HG02623 (cell line): ENCODE data around the gene IPCEF1.
A peak's percentile ranks its signal among the peaks of the same experiment; 100 is the strongest.
"Not testable (repeated sequence)": the region's sequence is repeated elsewhere in the genome, so short reads cannot be mapped to it uniquely, and the experiment has no call there.

Experiments
- ATAC-seq: cut with Tn5 transposase; IDR thresholded peaks from one replicate; pipeline ENCODE4 v1.9.1; 2021; ENCODE audit warnings: moderate library complexity; ENCODE audit not compliant: unreplicated experiment

The IPCEF1 gene

GRCh38 chr6:154341336-154341735 lies 15.3 kb downstream of the IPCEF1 start:
- no peak for ATAC-seq

GRCh38 chr6:154337406-154338005 lies 19.1 kb downstream of the IPCEF1 start:
- ATAC-seq, result no peak

DNA sequence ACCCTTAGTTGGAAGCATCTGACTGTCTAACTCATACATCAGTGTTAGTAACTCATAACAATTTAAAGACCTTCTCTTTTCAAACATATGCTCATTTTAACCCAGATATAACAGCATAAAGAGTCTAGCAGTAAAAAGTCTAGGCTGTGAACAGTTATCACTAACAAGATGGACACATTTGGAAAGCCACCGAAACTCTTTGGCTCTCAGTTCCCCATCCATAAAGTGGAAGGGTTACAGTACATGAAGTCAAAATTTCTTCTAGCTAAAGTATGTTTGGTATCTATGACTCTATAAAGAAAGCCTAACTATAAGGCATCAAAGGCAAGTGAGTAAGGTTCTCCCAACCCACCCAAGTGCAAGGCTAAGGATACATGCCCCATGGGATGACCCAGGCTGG lies 22.5 kb downstream of the IPCEF1 start:
- peak; percentile 56 for ATAC-seq

GRCh38 chr6:154331750-154332149 lies 24.9 kb downstream of the IPCEF1 start:
- ATAC-seq, result no peak

DNA sequence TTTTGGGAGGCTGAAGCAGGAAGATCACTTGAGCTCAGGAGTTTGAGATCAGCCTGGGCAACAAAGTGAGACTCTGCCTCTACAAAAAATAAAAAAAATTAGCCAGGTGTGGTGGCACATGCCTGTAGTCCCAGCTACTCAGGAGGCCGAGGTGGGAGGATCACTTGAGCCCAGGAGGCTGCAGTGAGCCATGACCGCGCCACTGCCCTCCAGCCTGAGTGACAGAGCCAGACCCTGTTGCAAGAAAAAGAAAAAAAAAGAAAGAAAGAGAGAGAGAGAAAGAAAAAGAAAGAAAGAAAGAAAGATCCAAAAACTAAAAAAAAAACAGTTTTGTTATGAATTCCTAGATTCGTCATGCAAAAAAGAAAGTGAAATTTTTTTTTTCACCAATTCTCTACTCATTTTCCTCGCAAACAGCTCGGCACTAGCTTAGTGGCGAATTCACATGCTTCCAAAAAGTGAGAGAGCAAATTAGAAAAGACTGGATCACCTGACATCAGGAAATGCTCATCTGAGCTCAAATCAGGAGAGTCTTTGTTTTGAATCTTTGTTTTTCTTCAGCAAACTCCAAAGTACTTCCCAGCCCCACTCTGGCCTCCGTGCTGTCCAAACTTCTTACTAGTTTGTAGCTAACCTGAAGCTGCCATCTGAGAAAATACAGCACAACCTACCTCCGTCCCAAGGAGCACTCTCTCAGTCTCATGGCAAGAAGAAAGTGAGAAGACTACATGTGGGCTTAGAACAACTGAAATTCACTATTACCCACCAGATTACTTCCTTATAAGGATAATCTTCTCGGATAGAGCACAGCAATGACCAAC lies 27.0 kb downstream of the IPCEF1 start:
- no peak for ATAC-seq

- ATAC-seq, result not testable (repeated sequence)
These were observed 29.3 kb downstream of the IPCEF1 start for GRCh38 chr6:154327313-154327712.

- ATAC-seq, result no peak
These were observed 31.5 kb downstream of the IPCEF1 start for GRCh38 chr6:154325142-154325541.

DNA sequence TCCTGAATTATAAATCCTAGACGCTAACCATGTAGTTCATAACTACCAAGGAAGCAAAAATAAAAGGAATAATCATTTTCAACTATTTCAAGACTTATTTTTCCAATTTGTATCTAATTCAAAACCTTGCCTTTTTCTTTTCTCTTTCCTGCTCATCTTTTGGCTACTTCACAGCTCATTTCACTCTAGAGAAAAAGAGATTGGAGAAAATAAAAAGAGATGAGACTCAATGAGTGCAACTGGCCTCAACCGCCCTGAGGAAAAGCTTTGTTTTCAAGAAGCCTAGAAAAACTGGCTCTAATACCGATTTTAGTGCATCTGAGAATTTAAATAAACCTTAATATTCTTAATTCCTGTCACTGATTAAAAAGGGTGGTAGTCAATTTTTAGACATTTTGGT lies 36.4 kb downstream of the IPCEF1 start:
- ATAC-seq, result no peak

DNA sequence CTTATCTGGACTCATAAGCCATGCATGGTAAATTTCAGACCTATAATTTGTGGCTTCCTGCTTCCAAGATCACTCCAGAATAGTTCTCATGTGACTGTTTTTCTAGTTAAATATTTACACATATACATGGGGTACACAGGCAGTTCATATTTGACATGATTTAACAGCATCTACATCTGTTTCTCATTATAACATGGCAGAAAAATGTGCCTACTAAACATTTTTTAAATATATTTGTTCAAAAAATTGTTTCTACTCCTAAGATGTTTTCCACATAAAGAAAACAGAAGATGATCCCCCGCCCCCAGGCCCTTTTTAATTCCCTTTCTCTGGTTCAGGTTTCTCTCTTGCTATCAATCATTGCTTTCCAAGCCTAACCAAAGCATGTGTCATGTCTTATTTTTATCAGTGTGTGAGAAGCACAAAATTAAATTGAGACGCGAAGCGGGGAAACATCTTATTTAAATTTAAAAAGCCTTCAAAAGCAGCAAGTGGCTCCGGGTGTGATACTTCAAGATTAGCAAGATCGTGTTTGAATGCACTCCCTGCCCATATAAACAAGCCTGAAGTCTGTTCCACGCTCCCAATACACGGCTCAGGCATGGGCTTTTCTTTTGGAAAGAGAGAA lies 37.3 kb downstream of the IPCEF1 start:
- ATAC-seq, result no peak

GRCh38 chr6:154318721-154319120 lies 37.9 kb downstream of the IPCEF1 start:
- no peak for ATAC-seq

GRCh38 chr6:154316131-154316530 lies 40.5 kb downstream of the IPCEF1 start:
- ATAC-seq, result no peak

DNA sequence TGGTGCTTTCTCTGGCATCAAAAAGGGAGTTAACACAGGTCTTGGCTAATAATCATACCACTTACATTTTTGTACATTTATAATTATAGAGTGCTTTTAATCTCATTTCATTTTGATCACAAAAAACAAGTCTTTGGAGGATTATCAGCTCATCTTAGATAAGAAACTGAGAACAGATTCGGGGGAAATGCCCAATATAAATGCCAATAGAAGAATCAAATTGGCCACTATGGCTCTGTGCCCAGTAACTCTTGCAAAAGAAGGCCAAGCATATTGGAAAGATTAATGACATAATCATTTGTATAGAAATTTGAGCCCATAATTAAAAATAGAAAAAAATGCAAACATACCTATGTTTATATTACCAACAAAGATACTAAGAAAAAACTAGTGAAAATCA lies 42.5 kb downstream of the IPCEF1 start:
- no peak for ATAC-seq

GRCh38 chr6:154308986-154309385 lies 47.6 kb downstream of the IPCEF1 start:
- no peak for ATAC-seq

DNA sequence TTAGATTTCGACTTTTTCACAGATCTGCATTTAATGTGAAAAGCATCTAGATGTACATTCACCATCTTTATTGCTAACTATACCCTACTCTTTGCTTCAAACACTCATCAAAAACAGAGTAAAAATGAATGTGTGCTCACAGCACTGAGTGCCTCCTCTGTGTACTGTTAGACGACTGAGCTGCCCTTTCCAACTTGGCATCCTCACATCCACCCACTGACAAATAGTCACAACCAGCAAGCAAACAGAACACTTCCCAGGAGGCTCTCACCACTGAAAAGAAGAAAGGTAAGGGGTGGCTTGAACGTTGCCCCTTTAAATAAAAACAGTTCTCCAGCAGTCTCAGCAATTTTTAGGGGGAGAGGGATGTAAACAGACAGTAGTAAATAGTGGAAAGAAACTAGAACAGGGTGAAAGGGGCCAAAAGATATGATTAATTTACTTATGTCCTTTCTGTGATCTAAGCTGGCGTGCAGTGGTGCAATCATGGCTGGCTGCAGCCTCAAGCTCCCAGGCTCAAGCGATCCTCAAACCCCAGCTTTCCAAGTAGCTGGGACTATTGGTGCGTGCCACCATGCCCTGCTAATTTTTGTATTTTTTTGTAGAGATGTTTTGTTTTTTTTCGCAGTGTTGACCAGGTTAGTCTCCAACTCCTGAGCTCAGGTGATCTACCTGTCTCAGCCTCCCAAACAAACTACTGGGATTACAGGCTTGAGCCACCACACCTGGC lies 48.7 kb downstream of the IPCEF1 start:
- ATAC-seq, result no peak

GRCh38 chr6:154307147-154307546 lies 49.5 kb downstream of the IPCEF1 start:
- not testable (repeated sequence) for ATAC-seq

- ATAC-seq, result peak; percentile 40
These were observed 49.9 kb downstream of the IPCEF1 start for GRCh38 chr6:154306696-154307095.

DNA sequence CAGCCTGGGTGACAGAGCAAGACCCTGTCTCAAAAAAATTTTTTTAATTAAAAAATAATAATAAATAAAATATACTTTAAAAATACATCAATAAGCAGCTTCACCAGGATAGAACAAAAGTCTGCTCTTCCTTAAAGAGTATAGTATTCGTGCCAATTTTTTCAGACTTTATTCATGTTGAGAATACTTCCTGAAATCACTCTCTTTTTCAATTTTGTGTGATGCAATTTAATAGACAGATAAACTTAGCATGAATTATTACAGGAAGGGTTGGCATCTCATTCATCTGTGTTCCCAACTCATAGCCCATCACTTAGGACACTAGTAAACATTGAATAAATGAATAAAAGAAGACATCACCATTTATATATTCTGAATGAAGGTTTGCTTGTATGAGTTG lies 52.4 kb downstream of the IPCEF1 start:
- ATAC-seq, result no peak

DNA sequence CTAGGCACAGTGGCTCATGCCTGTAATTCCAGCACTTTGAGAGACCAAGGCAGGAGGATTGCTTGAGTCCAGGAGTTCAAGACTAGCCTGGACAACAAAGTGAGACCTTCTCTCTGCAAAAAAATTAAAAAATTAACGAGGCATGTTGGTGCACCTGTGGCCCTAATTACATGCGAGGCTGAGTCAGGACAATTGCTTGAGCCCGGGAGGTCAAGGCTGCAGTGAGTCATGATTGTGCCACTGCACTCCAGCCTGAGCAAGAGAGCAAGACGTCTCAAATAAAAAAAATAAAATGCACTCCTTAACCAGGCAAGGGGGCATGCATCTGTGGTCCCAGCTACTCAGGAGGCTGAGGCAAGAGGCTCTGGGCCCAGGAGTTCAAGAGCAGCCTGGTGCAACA lies 53.0 kb downstream of the IPCEF1 start:
- ATAC-seq, result not testable (repeated sequence)

DNA sequence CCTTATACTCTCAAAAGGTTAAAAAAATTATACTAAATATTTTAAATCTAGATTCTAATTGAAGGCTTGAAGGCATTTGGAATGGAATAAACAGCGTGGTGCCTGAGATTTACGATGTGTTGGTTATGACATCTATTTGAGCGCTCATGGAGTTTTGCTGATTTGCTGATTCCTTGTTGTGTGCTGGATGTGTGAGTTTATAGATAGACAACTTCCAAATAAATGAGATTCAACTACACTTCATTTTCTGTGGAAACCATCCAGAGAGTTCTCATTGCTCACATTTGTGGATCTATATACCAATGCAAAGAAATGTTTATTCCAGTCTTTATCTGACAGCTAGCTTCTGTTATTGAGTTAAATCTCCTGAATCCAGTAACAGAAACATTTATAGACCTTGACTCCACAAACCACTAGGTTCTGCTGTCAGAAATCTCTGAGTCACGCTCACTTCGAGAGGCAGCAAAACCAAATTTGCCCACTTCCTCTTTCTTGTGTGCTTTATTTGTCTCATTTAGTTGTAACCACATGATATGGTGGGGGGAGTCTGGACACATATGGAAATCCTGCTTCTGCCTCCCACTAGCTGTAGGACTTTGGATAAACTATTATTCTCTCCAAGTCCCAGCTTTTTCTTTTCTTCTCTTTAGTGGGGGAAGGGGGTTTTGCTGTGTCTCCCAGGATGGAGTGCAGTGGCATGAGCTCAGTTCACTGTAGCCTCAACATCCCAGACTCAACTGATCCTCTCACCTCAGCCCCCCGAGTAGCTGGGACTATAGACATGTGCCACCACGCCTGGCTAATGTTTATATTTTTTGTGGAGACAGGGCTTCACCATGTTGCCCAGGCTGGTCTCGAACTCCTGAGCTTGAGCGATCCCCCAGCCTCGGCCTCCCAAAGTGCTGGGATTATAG lies 54.5 kb downstream of the IPCEF1 start:
- ATAC-seq, result peak; percentile 91

DNA sequence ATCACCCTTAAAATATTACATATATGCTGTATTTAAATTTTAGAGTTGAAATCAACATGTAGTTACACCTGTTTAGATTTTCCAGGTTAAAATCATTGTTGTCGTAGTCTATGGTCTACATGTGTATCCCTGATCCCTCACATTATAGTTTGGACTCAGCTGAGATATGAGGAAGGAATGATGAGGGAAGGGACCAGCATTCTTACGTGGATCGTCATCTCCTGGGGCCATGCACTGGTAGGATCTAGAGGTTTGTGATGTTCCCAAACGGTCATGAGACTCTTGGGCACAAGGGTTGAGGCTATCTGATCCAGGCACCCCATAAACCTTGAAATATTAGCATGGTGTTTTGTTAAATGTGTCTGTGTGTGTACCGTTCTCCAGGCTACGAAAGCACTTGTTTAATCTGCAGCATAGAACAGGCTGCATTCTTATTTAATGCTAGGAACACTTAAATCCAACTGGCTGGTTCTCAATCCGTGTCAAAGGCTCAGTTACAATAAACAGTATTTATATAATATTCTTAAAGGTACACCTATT lies 55.4 kb downstream of the IPCEF1 start:
- ATAC-seq, result no peak
